Smooth muscle cell (in vitro differentiated cells): ENCODE measurements around the gene P3H2. TPM values are rescaled to one million over a fixed set of nuclear protein-coding genes. Genes with fewer than 3 reads are reported as not detected.
A peak's percentile ranks its signal among the peaks of the same experiment; 100 is the strongest.

Experiments used
- DNase-seq: peaks from one replicate; lab custom pipeline; 2025; ENCODE audit not compliant: unreplicated experiment; lab: John Stamatoyannopoulos, UW
- H2AFZ ChIP-seq: fragments of 200-600 bp; sonication (generic); 2 replicates; pipeline ENCODE4 v1.6.0; 2016; ENCODE audit warnings: antibody characterized with exemption, low read depth, mild to moderate bottlenecking
- H3F3A ChIP-seq: fragments of 200-600 bp; sonication (generic); 2 replicates; pipeline ENCODE4 v1.6.0; 2017; ENCODE audit warnings: antibody characterized with exemption, low read depth
- H3K27ac ChIP-seq: fragments of 200-600 bp; sonication (generic); 2 replicates; pipeline ENCODE4 v1.5.1; 2016; ENCODE audit warnings: low read depth, mild to moderate bottlenecking
- H3K27me3 ChIP-seq: fragments of 200-600 bp; sonication (generic); 2 replicates; pipeline ENCODE4 v1.6.1; 2016; ENCODE audit warnings: low read depth, mild to moderate bottlenecking
- H3K36me3 ChIP-seq: fragments of 200-600 bp; sonication (generic); 2 replicates; pipeline ENCODE4 v1.5.1; 2016; ENCODE audit warnings: low read depth
- H3K4me1 ChIP-seq: fragments of 200-600 bp; sonication (generic); 2 replicates; pipeline ENCODE4 v1.5.1; 2016; ENCODE audit warnings: low read depth
- H3K4me2 ChIP-seq: fragments of 200-600 bp; sonication (generic); 2 replicates; pipeline ENCODE4 v1.6.0; 2016; ENCODE audit warnings: mild to moderate bottlenecking
- H3K4me3 ChIP-seq: fragments of 200-600 bp; sonication (generic); 2 replicates; pipeline ENCODE4 v1.5.1; 2016; ENCODE audit warnings: mild to moderate bottlenecking
- H3K79me2 ChIP-seq: fragments of 200-600 bp; sonication (generic); 2 replicates; pipeline ENCODE4 v1.6.0; 2016; ENCODE audit warnings: low read depth, mild to moderate bottlenecking
- H3K9ac ChIP-seq: fragments of 200-600 bp; sonication (generic); 2 replicates; pipeline ENCODE4 v1.6.0; 2016; ENCODE audit warnings: low read depth
- H3K9me3 ChIP-seq: fragments of 200-600 bp; sonication (generic); replicated peaks from 2 replicates; pipeline ENCODE4 v1.5.1; 2016; ENCODE audit warnings: low read depth
- H4K20me1 ChIP-seq: fragments of 200-600 bp; sonication (generic); 2 replicates; pipeline ENCODE4 v1.6.0; 2016; ENCODE audit warnings: low read depth
- CTCF ChIP-seq: fragments of 200-600 bp; sonication (generic); IDR thresholded peaks from 2 replicates; pipeline ENCODE4 v1.5.1; 2017; ENCODE audit warnings: borderline replicate concordance, mild to moderate bottlenecking, antibody characterized with exemption; ENCODE audit not compliant: insufficient read depth, poor library complexity, severe bottlenecking
- WGBS: methylation state at CpG from one replicate; pipeline ENCODE4 v1.1.7; 2016; ENCODE audit warnings: low lambda C conversion rate; 5-methylcytosine and 5-hydroxymethylcytosine counted together
- polyA plus RNA-seq: library from polyadenylated mRNA; unstranded; fragments of >200 nt; fragmentation: Nextera tagmentation; extraction: Ambion mirVana; gene quantifications from 2 replicates; pipeline ENCODE4 v1.2.1, GENCODE V29; 2016
- total RNA-seq: library from RNA; depleted of rRNA; stranded (reverse); fragments of >200 nt; gene quantifications from 2 replicates; pipeline ENCODE4 v1.2.3, GENCODE V29; 2014

Gene P3H2
- total and polyA plus RNA-seq, 2 experiments from 2014 or later, result 6.5 to 27.3 TPM

- 84% methylated on average over 4 of the region's 4 CpGs for WGBS
- no peak overlapping the region for H3K4me2 ChIP-seq
- H4K20me1 ChIP-seq, result no peaks in the 10 kb centered on the region
- H3K4me1 ChIP-seq, result no peaks in the 10 kb centered on the region
- no peaks in the 10 kb centered on the region for H3K36me3 ChIP-seq
- no peak overlapping the region for H3K9ac ChIP-seq
- no peak overlapping the region for H2AFZ ChIP-seq
- H3K27me3 ChIP-seq, result no peaks in the 10 kb centered on the region
- TF ChIP-seq CTCF, result no peak
- H3F3A ChIP-seq, result no peaks in the 10 kb centered on the region
- DNase-seq, result no peak
- no peaks in the 10 kb centered on the region for H3K79me2 ChIP-seq
- no peaks in the 10 kb centered on the region for H3K9me3 ChIP-seq
- no peak overlapping the region for H3K27ac ChIP-seq
- no peak overlapping the region for H3K4me3 ChIP-seq
These were observed 167.1 kb downstream of the P3H2 start for GRCh38 chr3:189953551-189953950.

- WGBS, result 89% methylated on average over 7 of the region's 7 CpGs
- H3K27me3 ChIP-seq, result no peaks in the 10 kb centered on the region
- H3K4me3 ChIP-seq, result no peak overlapping the region
- H3K4me2 ChIP-seq, result no peak overlapping the region
- no peak for TF ChIP-seq CTCF
- no peak overlapping the region for H2AFZ ChIP-seq
- no peaks in the 10 kb centered on the region for H3K79me2 ChIP-seq
- no peaks in the 10 kb centered on the region for H3K9me3 ChIP-seq
- H3K27ac ChIP-seq, result peak overlapping the region; percentile 12
- no peaks in the 10 kb centered on the region for H3K4me1 ChIP-seq
- no peak for DNase-seq
- no peaks in the 10 kb centered on the region for H3K36me3 ChIP-seq
- H4K20me1 ChIP-seq, result no peaks in the 10 kb centered on the region
- H3F3A ChIP-seq, result no peaks in the 10 kb centered on the region
- H3K9ac ChIP-seq, result no peak overlapping the region
These were observed 168.4 kb downstream of the P3H2 start for GRCh38 chr3:189952272-189952671.

- Histone ChIP-seq H3K4me1 (no peaks in the 10 kb centered on the region), H3K4me2 (no peak overlapping the region), H3K9me3 (no peaks in the 10 kb centered on the region), H3F3A (no peaks in the 10 kb centered on the region), H3K4me3 (no peak overlapping the region), H3K9ac (no peak overlapping the region), H4K20me1 (no peaks in the 10 kb centered on the region), H3K36me3 (no peaks in the 10 kb centered on the region), H3K27me3 (no peaks in the 10 kb centered on the region), H3K79me2 (no peaks in the 10 kb centered on the region), H2AFZ (no peak overlapping the region), H3K27ac (peak overlapping the region; percentile 5)
- no peak for DNase-seq
- no peak for TF ChIP-seq CTCF
- WGBS, result 58% methylated on average over 6 of the region's 6 CpGs
These were observed 170.4 kb downstream of the P3H2 start for GRCh38 chr3:189950258-189950657.

- no peak overlapping the region for H3K4me3 ChIP-seq
- no peak overlapping the region for H3K27ac ChIP-seq
- no peak for DNase-seq
- no peaks in the 10 kb centered on the region for H3K36me3 ChIP-seq
- H4K20me1 ChIP-seq, result no peaks in the 10 kb centered on the region
- no peaks in the 10 kb centered on the region for H3K27me3 ChIP-seq
- TF ChIP-seq CTCF, result no peak
- H2AFZ ChIP-seq, result no peak overlapping the region
- no peaks in the 10 kb centered on the region for H3K4me1 ChIP-seq
- WGBS, result 92% methylated on average over 4 of the region's 4 CpGs
- H3F3A ChIP-seq, result no peaks in the 10 kb centered on the region
- no peaks in the 10 kb centered on the region for H3K9me3 ChIP-seq
- no peak overlapping the region for H3K4me2 ChIP-seq
- no peak overlapping the region for H3K9ac ChIP-seq
- H3K79me2 ChIP-seq, result no peaks in the 10 kb centered on the region
These were observed 171.1 kb downstream of the P3H2 start for GRCh38 chr3:189949580-189949979.
